Body of pancreas (tissue), 4 donors: ENCODE results near the gene TDRD9. TPM values are rescaled to one million over a fixed set of nuclear protein-coding genes. Genes with fewer than 3 reads are reported as not detected.
A peak's percentile ranks its signal among the peaks of the same experiment; 100 is the strongest.

Source experiments
- ATAC-seq: fragments of 150-250 bp; one replicate; pipeline ENCODE4 v1.9.1; 2016
- DNase-seq, 4 donors: peaks; one replicate each; pipeline ENCODE4 v3.0.0-alpha.2; 2019
- H3K27ac ChIP-seq, 4 donors: fragments of 200-600 bp; sonication (generic); 1 replicate in 3 of 4; 2 replicates in 1 of 4; pipeline versions ENCODE4 v1.5.1 to v1.6.1; 2016 to 2019; ENCODE audit warnings: mild to moderate bottlenecking in 1 of 4, mixed read lengths in 1 of 4, moderate library complexity in 1 of 4
- H3K27me3 ChIP-seq, 2 donors: fragments of 200-600 bp; sonication (generic); one replicate each; pipeline ENCODE4 v1.6.0; 2016; ENCODE audit warnings: mild to moderate bottlenecking in 1 of 2
- H3K36me3 ChIP-seq, 2 donors: fragments of 200-600 bp; sonication (generic); replicated peaks in 1 of 2; 2 replicates each; pipeline ENCODE4 v1.5.1; 2016; ENCODE audit warnings: low read depth in 2 of 2; ENCODE audit not compliant: insufficient read depth in 1 of 2
- H3K4me1 ChIP-seq: fragments of 200-600 bp; sonication (generic); one replicate; pipeline ENCODE4 v1.6.0; 2016
- H3K4me3 ChIP-seq, 2 donors: fragments of 200-600 bp; sonication (generic); 1 replicate in 1 of 2; 2 replicates in 1 of 2; pipeline ENCODE4 v1.5.1; 2016 to 2019
- H3K9me3 ChIP-seq, 3 donors: fragments of 200-600 bp; sonication (generic); 1 replicate in 2 of 3; 2 replicates in 1 of 3; pipeline ENCODE4 v1.5.1; 2016
- CTCF ChIP-seq, 7 experiments: fragments of 450-650 bp in 4 of 7; fragments of 200-600 bp in 3 of 7; sonication (generic) in 3 of 7; IDR thresholded peaks; one replicate each; pipeline ENCODE4 v1.5.1; 2016 to 2019; ENCODE audit warnings: antibody characterized with exemption in 7 of 7
- POLR2A ChIP-seq, 3 donors: fragments of 450-650 bp; IDR thresholded peaks; one replicate each; pipeline ENCODE4 v1.6.1; 2016; ENCODE audit warnings: antibody characterized with exemption in 3 of 3, mild to moderate bottlenecking in 2 of 3
- WGBS, 2 donors: methylation state at CpG; one replicate each; pipeline ENCODE4 v1.1.5; 2017; 5-methylcytosine and 5-hydroxymethylcytosine counted together
- intact Hi-C: fragments of 100-400 bp; cut with DNase I; formaldehyde crosslinking; loops from one replicate; pipeline ENCODE4 v1.15.1; 2023
- total RNA-seq, 2 donors: library from RNA; depleted of rRNA; stranded (reverse); fragments of >200 nt; gene quantifications; one replicate each; pipeline ENCODE4 v1.1.0, GENCODE V29; 2016

Gene TDRD9
- total RNA-seq, 2 donors from 2014 or later, result 2.0 to 4.7 TPM

DNA sequence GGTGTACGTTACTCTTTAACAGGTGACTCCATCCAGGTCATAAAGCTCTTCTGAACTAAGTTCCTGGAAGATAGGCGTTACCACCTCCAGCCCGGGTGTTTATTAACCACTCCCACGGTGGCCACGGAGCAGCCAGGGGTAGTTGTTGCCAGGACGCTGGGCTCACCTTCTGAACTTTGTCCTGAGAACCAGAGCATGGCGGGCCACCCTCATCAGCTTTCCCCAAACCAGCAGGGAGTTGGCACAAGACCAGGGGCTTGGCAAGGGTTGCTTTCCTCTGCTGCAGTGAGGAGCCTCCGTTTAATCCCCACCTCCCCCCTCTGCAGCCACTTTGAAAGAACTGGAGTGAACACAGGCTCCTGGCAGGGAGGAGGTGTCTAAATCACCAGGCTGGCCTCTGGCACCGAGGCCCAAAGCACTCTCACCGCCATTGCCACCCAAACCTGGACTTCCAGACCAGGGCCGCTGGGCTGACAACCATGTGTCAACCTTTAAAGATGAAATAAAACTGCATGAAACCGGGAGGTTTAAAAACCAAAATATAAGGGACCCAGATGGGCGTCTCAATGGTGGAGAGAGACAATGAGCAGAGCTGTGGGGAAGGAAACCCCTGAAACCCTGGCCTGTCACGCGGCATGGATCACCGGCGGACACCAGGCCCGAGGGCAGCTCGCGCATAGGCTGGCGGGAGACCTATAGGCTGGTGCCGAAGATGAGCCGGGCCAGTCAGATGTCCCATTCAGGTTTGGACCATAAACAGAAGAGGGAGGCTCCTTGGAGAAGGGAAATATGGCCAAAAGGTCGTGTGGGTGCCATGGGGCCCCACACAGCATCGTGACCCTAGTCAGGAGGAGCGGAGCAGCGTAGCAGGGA, 30.9 kb upstream of the TDRD9 start:
- DNase-seq (peak; percentile 85 to 94 (median 92)), ATAC-seq (peak; percentile 82)
- Histone ChIP-seq H3K27me3 (no peaks in the 10 kb centered on the region), H3K4me1 (peaks cover 64% of the 10 kb centered on the region), H3K27ac (peak overlapping the region; percentile 18 to 63 (median 62)), H3K9me3 (no peaks in the 10 kb centered on the region), H3K4me3 (no peak overlapping the region), H3K36me3 (no peaks in the 10 kb centered on the region)
- WGBS, 2 donors, result 58 to 64% methylated on average over 23 to 26 of the region's 27 CpGs
- intact Hi-C loops, result no loop called here
- peak in 1 of 3 donors; percentile 34 for TF ChIP-seq POLR2A (IDR thresholded peaks at IDR 0.05)
- no peak for TF ChIP-seq CTCF (IDR thresholded peaks at IDR 0.05)

DNA sequence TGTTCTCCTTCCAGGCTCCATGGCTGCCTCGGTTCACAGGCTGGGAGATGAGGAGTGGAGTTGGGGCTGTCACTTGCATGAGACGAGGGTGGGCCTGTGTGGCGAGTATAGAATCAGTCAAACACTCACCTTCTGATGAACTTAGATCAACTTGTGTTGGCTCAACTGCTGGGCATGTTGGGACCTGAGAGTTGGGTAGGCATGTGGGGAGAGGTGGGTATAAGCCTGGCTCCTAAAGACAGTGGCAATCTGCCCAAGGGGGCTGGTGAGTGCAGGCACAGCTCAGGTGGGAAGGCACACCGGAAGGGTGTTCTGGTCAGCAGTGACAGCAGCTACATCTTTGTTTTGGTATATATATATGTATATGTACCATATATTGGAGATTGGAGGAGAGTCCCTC, 30.1 kb upstream of the TDRD9 start:
- H3K27ac ChIP-seq, result peak overlapping the region in 3 of 4 donors; percentile 18 to 63 (median 62)
- no peaks in the 10 kb centered on the region for H3K9me3 ChIP-seq
- TF ChIP-seq CTCF (IDR thresholded peaks at IDR 0.05) (no peak), POLR2A (IDR thresholded peaks at IDR 0.05) (no peak)
- intact Hi-C loops, result no loop called here
- no peak for ATAC-seq
- H3K36me3 ChIP-seq, result no peaks in the 10 kb centered on the region
- peaks cover 58% of the 10 kb centered on the region for H3K4me1 ChIP-seq
- H3K27me3 ChIP-seq, result no peaks in the 10 kb centered on the region
- 78 to 93% methylated on average over 1 to 4 of the region's 4 CpGs for WGBS, 2 donors
- no peak for DNase-seq
- no peak overlapping the region for H3K4me3 ChIP-seq

DNA sequence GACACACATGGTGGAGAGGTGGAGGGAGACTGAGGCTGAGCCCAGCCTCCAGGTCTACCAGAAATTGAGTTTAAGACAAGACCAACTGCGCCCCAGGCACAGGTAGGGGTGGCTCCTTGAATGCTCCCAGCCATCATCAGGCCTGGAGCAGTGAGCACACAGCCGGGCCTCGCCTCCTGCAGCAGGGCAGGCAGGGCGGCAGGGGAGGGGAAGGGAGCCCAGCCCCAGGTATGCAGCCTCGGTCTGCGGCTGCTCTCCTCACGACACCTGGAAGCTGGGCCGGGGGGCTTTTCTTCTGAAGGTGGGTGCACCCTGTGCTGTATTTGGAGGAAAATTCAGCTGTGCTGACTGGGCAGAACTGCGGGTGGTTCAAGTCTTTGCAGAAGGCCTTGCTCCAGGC, 29.5 kb upstream of the TDRD9 start:
- no peak overlapping the region for H3K4me3 ChIP-seq
- H3K9me3 ChIP-seq, result no peaks in the 10 kb centered on the region
- 86 to 100% methylated on average over 2 to 9 of the region's 9 CpGs for WGBS, 2 donors
- DNase-seq (no peak), ATAC-seq (no peak)
- TF ChIP-seq POLR2A (IDR thresholded peaks at IDR 0.05) (no peak), CTCF (IDR thresholded peaks at IDR 0.05) (no peak)
- intact Hi-C loops, result no loop called here
- H3K36me3 ChIP-seq, result no peaks in the 10 kb centered on the region
- H3K27me3 ChIP-seq, result no peaks in the 10 kb centered on the region
- H3K27ac ChIP-seq, result peak overlapping the region in 1 of 4 donors; percentile 12
- H3K4me1 ChIP-seq, result peaks cover 55% of the 10 kb centered on the region

- ATAC-seq (no peak), DNase-seq (no peak)
- WGBS, 2 donors, result 81 to 96% methylated on average over 5 to 13 of the region's 13 CpGs
- intact Hi-C loops, result no loop called here
- no peaks in the 10 kb centered on the region for H3K27me3 ChIP-seq
- H3K4me1 ChIP-seq, result peaks cover 48% of the 10 kb centered on the region
- no peaks in the 10 kb centered on the region for H3K9me3 ChIP-seq
- TF ChIP-seq CTCF (IDR thresholded peaks at IDR 0.05) (no peak), POLR2A (IDR thresholded peaks at IDR 0.05) (no peak)
- no peak overlapping the region for H3K27ac ChIP-seq
- H3K4me3 ChIP-seq, result no peak overlapping the region
- no peaks in the 10 kb centered on the region for H3K36me3 ChIP-seq
Observed at GRCh38 chr14:103899316-103899715, 28.9 kb upstream of the TDRD9 start.

GRCh38 chr14:103899833-103900232, 28.4 kb upstream of the TDRD9 start:
- no peak overlapping the region for H3K4me3 ChIP-seq
- peaks cover 43% of the 10 kb centered on the region for H3K4me1 ChIP-seq
- H3K36me3 ChIP-seq, result no peaks in the 10 kb centered on the region
- no peaks in the 10 kb centered on the region for H3K9me3 ChIP-seq
- DNase-seq (no peak), ATAC-seq (no peak)
- intact Hi-C loops, result no loop called here
- WGBS, 2 donors, result 91 to 92% methylated on average over 8 to 14 of the region's 14 CpGs
- no peaks in the 10 kb centered on the region for H3K27me3 ChIP-seq
- no peak overlapping the region for H3K27ac ChIP-seq
- TF ChIP-seq CTCF (IDR thresholded peaks at IDR 0.05) (no peak), POLR2A (IDR thresholded peaks at IDR 0.05) (no peak)
